ENCODE measurements around the gene IMMP2L. TPM values are rescaled to one million over a fixed set of nuclear protein-coding genes. Genes with fewer than 3 reads are reported as not detected.

IMMP2L gene
- total RNA-seq, 1 experiment from 2014 or later: 8.8 TPM

DNA sequence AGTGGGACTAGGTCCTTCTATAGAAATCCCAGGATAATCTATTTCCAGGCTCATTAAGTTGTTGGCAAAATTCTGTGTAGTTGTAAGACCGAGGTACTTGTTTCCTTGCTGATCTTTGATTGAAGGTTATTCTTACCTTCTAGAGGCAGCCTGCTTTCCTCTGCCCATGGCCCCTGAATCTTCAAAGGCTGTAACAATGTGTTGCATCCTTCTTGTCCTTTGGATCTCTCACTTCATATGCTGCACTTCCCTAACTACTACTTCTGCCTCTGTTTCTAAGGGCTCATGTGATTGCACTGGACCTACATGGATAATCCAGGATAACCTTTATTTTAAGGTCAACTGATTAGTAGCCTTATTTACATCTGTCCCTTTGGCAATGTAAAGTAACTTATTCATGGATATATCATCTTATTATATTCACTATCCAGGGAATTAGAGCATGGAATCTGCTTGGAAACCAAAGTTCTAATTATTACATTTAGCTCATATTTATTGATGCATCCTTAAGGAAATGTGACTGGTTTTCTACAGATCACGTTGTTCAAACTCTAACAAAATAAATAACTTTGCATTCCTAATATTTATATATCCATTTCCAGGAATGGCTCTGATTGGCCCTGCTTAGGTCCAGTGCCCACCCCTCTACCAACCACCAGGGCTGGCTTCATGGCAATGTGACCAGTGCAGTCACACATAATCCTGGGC lies 85.6 kb downstream of the IMMP2L start:
- ATAC-seq (no peak), DNase-seq (ENCODE audit: low read depth, low spot score) (no peak)
- H3K4me1 ChIP-seq (ENCODE audit: control insufficient read depth, insufficient read depth, low read length): no peaks in the 10 kb centered on the region
- H3K27me3 ChIP-seq (ENCODE audit: control insufficient read depth, insufficient read depth, low read length): no peaks in the 10 kb centered on the region
- no peaks in the 10 kb centered on the region for H3K36me3 ChIP-seq (ENCODE audit: control insufficient read depth, insufficient read depth, low read length)
- CTCF ChIA-PET: no interaction called here
- in situ Hi-C loops (cut with HindIII; ENCODE audit: low pct_unique_long_range_greater_than_20kb, low sequenced_read_pairs) (no loop called here), intact Hi-C loops (cut with micrococcal nuclease; ENCODE audit: unreplicated experiment) (no loop called here)
- no TSS peak for BruUV-seq (replicated peaks)
- POLR2A ChIA-PET: no interaction called here
- H3K4me3 ChIP-seq (ENCODE audit: low read depth in 2 of 2, low read length in 2 of 2): no peak overlapping the region
- TF ChIP-seq POLR2AphosphoS5 (IDR thresholded peaks at IDR 0.05; ENCODE audit: low read depth, low read length) (no peak), REST (IDR thresholded peaks at IDR 0.05; ENCODE audit: insufficient read depth in 1 of 2, low read depth in 2 of 2, low read length in 1 of 2) (no peak), CTCF (IDR thresholded peaks at IDR 0.05) (no peak), SIN3A (IDR thresholded peaks at IDR 0.05; ENCODE audit: borderline replicate concordance, insufficient read depth, low read depth, low read length) (no peak), TCF7L2 (IDR thresholded peaks at IDR 0.05; ENCODE audit: low read depth, low read length) (no peak)
- H3K27ac ChIP-seq (ENCODE audit: low read length): no peak overlapping the region
- no peaks in the 10 kb centered on the region for H3K9me3 ChIP-seq (ENCODE audit: control insufficient read depth, insufficient read depth, low read depth, low read length)

GRCh38 chr7:111475959-111476358 lies 86.3 kb downstream of the IMMP2L start:
- ChIA-PET POLR2A (no interaction called here), CTCF (no interaction called here)
- Histone ChIP-seq H3K9me3 (ENCODE audit: control insufficient read depth, insufficient read depth, low read depth, low read length) (peaks cover 3% of the 10 kb centered on the region; the same call in 1 of the 2 replicates), H3K27me3 (ENCODE audit: control insufficient read depth, insufficient read depth, low read length) (no peaks in the 10 kb centered on the region), H3K36me3 (ENCODE audit: control insufficient read depth, insufficient read depth, low read length) (no peaks in the 10 kb centered on the region), H3K4me1 (ENCODE audit: control insufficient read depth, insufficient read depth, low read length) (no peaks in the 10 kb centered on the region), H3K27ac (ENCODE audit: low read length) (no peak overlapping the region), H3K4me3 (ENCODE audit: low read depth in 2 of 2, low read length in 2 of 2) (no peak overlapping the region)
- BruUV-seq (replicated peaks): no TSS peak
- DNase-seq (ENCODE audit: low read depth, low spot score): no peak
- in situ Hi-C loops (cut with HindIII; ENCODE audit: low pct_unique_long_range_greater_than_20kb, low sequenced_read_pairs) (no loop called here), intact Hi-C loops (cut with micrococcal nuclease; ENCODE audit: unreplicated experiment) (no loop called here)
- ATAC-seq: no peak
- TF ChIP-seq REST (IDR thresholded peaks at IDR 0.05; ENCODE audit: insufficient read depth in 1 of 2, low read depth in 2 of 2, low read length in 1 of 2) (no peak), CTCF (IDR thresholded peaks at IDR 0.05) (no peak), SIN3A (IDR thresholded peaks at IDR 0.05; ENCODE audit: borderline replicate concordance, insufficient read depth, low read depth, low read length) (no peak)
